Aortic smooth muscle cell (primary cell): ENCODE results near the gene MCM3. TPM values are rescaled to one million over a fixed set of nuclear protein-coding genes. Genes with fewer than 3 reads are reported as not detected.

ENCODE experiments used
- total RNA-seq: library from RNA; depleted of rRNA; stranded (reverse); fragments of >200 nt; gene quantifications from 2 replicates; pipeline ENCODE4 v1.2.3, GENCODE V29; 2014

MCM3 gene
- 45.0 and 84.6 TPM in 2 replicates for total RNA-seq

DNA sequence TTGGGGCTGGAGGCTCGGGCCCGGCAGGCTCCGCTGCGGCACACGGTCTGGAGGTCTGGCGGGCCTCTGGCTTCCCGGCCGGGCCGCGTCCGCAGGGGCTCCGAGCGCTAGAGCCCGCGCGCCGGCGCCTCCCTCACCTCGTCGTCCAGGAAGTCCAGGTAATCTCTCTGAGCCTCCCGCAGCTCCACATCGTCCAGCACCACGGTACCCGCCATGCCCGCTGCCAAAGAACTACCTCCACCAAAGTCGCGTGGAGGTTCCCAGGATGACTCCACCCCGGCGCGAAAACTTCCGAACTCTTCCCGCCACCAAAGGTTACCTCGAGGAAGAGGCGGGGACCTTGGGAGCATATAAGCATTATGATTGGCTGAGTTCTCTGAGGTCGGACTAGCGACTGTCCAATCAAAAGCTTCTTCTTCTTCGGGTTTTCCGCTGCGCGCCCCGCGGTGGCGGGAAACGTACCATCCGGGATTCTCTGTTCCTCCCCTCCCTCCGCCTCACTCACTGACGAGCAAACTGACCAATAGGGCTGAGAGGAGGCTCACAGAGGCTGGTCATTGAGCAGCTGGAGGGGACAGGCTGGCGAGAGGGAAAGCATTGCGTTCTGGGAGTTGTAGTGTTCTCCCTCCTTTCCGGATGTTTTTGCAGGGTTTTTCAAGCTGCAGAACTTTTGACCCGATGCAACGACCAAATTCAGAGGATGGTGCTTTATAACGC is at the start of gene MCM3:
Gene MCM3 (minus strand): TSS at position 283 of the 717 bp plus-strand sequence. CDS start 68 bp downstream, at position 215.

DNA sequence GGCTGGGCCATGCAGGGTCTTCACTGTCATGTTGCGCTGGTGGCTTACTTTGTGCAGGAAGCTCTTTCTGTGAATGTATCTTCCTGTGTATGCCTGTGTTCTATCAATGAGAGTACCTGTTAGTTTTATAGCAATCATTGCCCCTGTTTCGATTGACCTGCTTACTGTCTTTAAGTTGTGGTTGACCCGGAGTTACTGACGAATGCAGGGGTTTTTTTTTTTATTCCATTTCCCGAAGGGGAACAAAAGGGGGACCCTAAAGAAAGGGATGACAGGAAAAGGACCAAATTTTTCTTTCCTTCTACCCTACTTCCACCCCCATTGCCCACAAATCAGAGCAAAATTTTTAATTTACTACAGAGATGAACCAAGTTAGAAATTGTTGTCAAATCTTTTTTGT is 40.1 kb downstream of the MCM3 start, which contains the start of gene IL17F:
Gene IL17F (minus strand): TSS at position 101 of the 400 bp plus-strand sequence. CDS start 71 bp downstream, at position 30.

Other genes starting within 250 kb of the MCM3 start
- not detected in 2 replicates for gene PKHD1, start 197.1 kb downstream of the MCM3 start, total RNA-seq
- not detected in 2 replicates for gene IL17A, start 98.4 kb downstream of the MCM3 start, total RNA-seq
- not detected in 2 replicates for gene IL17F, start 40.2 kb downstream of the MCM3 start, total RNA-seq
- 4.4 and 4.5 TPM in 2 replicates for gene PAQR8, start 77.4 kb upstream of the MCM3 start, total RNA-seq
- gene EFHC1, start 135.6 kb upstream of the MCM3 start, total RNA-seq: 40.2 and 40.8 TPM in 2 replicates